Hepatocyte (in vitro differentiated cells): ENCODE measurements around the gene PLCB2.

Experiments
- EZH2phosphoT487 ChIP-seq: fragments of 200-600 bp; sonication (generic); IDR thresholded peaks from one replicate; pipeline ENCODE4 v1.6.1; 2018; ENCODE audit warnings: antibody characterized with exemption, mild to moderate bottlenecking, low read depth, moderate library complexity; ENCODE audit not compliant: unreplicated experiment, severe bottlenecking
- TF ChIP-seq, protein P1 (sequence below): fragments of 200-600 bp; sonication (generic); IDR thresholded peaks from 2 replicates; pipeline ENCODE4 v1.5.1; 2016; ENCODE audit warnings: antibody characterized with exemption, mild to moderate bottlenecking; ENCODE audit not compliant: poor library complexity

DNA sequence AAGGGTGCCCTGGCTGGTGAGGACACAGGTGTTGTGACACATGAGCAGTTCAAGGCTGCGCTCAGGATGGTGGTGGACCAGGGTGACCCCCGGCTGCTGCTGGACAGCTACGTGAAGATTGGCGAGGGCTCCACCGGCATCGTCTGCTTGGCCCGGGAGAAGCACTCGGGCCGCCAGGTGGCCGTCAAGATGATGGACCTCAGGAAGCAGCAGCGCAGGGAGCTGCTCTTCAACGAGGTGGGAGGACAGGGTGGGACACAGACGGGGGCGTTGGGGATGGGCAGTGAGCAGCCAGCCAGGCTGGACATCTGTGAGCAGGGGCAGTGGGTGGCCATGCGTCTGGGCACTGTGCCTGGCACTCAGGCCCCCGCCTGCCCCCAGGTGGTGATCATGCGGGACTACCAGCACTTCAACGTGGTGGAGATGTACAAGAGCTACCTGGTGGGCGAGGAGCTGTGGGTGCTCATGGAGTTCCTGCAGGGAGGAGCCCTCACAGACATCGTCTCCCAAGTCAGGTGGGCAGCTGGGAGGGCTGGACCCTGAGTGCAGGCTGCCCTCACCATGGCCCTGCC lies 35.2 kb downstream of the PLCB2 start:
- TF ChIP-seq, protein P1, sequence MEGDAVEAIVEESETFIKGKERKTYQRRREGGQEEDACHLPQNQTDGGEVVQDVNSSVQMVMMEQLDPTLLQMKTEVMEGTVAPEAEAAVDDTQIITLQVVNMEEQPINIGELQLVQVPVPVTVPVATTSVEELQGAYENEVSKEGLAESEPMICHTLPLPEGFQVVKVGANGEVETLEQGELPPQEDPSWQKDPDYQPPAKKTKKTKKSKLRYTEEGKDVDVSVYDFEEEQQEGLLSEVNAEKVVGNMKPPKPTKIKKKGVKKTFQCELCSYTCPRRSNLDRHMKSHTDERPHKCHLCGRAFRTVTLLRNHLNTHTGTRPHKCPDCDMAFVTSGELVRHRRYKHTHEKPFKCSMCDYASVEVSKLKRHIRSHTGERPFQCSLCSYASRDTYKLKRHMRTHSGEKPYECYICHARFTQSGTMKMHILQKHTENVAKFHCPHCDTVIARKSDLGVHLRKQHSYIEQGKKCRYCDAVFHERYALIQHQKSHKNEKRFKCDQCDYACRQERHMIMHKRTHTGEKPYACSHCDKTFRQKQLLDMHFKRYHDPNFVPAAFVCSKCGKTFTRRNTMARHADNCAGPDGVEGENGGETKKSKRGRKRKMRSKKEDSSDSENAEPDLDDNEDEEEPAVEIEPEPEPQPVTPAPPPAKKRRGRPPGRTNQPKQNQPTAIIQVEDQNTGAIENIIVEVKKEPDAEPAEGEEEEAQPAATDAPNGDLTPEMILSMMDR: no peak
- TF ChIP-seq EZH2phosphoT487: no peak
